Stimulated activated CD4-positive, alpha-beta T cell treated with anti-CD3 and anti-CD28 coated beads, Interleukin-15, amount 100 ng/mL, for 24 hours (primary cell): ENCODE results near the gene COL1A1.

Source experiments
- DNase-seq: peaks from one replicate; pipeline ENCODE4 v3.0.0-alpha.2; 2020

Gene COL1A1

GRCh38 chr17:50201276-50201854, at the start of gene COL1A1:
TSS of gene COL1A1 (minus strand) at chr17:50201631. CDS start at chr17:50201513, 118 bp downstream.
- DNase-seq: no peak

DNA sequence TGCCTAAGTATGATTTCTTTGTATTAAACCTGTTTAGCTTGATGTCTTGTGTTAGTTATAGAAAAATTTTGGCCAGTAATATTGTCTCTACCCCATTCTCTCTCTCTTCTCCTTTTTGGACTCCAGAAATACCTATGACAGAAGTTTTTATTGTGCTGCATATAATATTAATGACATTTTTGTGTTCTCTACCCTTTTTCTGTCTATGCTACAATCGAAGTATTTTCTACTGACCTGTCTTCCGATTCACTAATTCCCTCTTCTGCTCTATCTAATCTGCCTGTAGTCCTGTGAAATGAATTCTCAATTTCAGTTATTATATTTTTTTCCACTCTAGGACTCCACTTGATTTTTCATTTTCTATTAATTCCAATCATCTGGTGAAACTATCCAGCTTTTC, 46.8 kb upstream of the COL1A1 start:
- DNase-seq: no peak

GRCh38 chr17:50244771-50245170, 43.3 kb upstream of the COL1A1 start:
- no peak for DNase-seq

GRCh38 chr17:50241431-50241830, 40.0 kb upstream of the COL1A1 start:
- DNase-seq: no peak

- no peak for DNase-seq
These were observed 39.4 kb upstream of the COL1A1 start for GRCh38 chr17:50240851-50241250.

DNA sequence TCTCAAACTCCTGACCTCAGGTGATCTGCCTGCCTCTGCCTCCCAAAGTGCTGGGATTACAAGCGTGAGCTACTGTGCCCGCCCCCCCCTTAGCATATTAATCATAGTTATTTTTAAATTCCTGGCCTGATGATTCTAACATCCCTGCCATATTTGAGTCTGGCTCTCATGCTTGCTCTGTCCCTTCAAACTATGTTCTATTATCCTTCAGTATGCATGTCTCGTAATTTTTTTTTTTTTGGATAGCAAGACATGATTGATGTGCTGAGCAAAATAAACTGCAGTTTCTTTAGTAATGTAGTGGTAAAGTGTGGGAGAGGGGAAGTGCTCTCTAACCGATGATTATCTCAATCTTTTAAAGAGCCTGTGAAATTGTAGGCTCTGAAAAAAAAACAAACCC, 38.5 kb upstream of the COL1A1 start:
- DNase-seq: no peak

DNA sequence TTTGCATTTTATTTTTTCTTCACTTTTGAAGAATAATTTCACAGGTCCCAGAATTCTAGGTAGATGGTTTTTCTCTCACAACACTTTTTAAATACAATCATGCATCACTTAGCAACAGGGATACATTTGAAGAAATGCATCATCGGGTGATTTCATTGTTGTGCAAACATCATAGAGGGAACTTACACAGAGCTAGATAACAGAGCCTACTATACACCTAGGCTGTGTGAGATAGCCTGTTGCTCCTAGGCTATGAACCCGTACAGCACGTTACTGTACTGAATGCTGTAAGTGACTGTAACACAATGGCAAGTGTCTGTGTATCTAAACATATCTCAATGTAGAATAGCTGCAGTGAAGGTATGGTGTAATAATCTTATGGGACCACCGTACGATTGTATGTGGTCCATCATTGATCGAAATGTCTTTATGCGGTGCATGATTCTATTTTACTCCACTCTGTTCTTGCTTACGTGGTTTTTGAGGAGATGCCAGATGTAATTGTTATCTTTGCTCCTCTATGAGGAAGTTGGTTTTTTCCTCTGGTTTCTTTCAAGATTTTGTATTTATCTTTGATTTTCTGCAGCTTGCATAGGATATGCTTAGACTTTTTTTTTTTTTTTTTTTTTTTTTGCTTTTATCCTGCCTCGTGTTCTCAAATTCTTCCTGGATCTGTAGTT, 37.3 kb upstream of the COL1A1 start:
- no peak for DNase-seq

- no peak for DNase-seq
These were observed 36.5 kb upstream of the COL1A1 start for GRCh38 chr17:50237901-50238300.

DNA sequence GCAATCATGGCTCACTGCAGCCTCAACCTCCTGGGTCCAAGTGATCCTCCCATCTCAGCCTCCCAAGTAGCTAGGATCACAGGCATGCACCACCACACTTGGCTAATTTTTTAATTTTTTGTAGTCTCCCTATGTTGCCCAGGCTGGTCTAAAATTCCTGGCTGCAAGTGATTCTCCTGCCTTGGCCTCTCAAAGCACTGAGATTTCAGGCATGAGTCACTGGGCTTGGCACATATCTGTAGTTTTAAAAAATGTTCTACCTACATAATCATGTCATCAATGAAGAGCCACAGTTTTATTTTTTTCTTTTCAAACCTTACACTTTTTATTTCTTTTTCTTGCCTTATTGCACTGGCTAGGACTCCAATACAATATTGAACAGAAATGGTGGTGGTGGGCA, 33.1 kb upstream of the COL1A1 start:
- DNase-seq: no peak

DNA sequence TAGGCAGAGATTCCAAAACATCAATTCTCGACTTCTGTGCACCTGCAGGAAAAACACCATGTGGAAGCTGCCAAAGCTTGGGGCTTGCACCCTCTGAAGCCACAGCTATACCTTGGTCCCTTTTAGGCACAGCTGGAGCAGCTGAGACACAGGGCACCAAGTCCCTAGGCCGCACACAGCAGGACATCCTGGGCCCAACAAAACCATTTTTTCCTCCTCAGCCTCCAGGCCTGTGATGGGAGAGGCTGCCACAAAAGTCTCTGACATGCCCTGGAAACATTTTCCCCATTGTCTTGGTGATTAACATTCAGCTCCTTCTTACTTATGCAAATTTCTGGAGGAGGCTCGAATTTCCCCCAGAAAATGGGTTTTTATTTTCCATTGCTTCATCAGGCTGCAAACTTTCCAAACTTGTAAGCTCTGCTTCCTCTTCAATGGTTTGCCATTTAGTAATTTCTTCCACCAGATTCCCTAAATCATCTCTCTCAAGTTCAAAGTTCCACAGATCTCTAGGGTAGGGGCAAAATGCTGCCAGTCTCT, 24.3 kb upstream of the COL1A1 start:
- DNase-seq: no peak

DNA sequence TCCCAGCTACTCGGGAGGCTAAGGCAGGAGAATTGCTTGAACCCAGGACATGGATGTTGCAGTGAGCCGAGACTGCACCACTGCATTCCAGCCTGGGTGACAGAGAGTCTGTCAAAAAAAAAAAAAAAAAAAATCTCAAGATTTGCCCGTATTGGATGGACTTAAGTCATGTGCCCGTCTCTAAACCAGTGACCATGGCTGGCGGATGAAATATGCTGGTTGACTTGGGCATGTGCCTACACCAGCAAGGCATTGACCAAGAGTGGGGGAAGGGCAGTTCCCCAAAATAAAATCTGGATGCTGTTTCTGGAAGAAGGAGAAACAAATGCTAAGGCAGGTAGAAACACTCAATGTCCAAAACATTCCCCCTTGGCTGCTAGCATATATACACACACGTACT, 21.5 kb upstream of the COL1A1 start:
- DNase-seq: no peak

GRCh38 chr17:50221864-50222545, 20.6 kb upstream of the COL1A1 start:
- no peak for DNase-seq

- DNase-seq: no peak
These were observed 19.9 kb upstream of the COL1A1 start for GRCh38 chr17:50221266-50221863.

DNA sequence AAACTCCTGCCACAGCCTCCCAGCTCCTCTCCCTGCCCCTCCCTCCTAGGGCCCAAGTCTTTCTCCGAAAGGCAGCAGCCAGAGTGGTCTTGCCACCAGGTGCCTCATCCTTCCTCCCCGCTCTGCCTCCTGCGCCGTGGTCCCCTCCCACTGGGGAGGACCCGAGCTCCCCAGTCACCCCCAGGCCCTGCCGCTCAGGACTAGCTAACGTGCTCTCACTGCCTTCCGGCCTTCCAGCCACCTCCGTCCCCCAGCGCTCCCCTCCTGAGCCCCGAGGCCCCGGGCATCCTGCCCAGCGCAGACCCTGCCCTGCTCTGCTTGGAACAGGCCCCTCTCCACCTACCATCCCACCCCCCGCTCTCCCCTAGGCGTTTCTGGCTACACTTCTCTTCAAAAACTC, 19.4 kb upstream of the COL1A1 start:
- no peak for DNase-seq

DNA sequence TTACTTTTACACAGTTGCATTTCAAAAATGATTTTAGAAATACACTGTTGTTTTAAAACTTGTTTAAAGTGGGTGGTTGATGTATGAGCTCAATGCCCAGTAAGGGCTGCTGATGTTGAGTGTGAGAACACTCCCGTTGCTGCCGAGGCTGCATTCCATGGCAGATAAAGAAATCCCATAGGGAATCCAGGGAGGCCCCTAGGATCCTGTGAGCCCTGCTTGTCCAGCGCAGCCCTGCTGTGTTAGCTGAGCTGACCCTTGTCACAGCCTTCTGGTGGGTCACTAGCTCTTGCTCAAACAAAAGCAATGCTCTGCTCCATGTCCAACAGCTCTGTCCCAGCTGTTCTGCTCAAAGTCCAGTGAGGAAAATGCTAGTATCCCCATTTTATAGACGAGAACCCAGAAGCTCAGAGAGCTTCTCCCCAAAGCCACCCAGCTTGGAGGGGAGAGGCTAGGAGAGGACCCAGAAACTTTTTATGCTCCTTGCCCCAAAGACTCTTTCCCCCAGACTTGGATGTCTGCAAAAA, 18.6 kb upstream of the COL1A1 start:
- no peak for DNase-seq

GRCh38 chr17:50219342-50219741, 17.9 kb upstream of the COL1A1 start:
- DNase-seq: no peak

DNA sequence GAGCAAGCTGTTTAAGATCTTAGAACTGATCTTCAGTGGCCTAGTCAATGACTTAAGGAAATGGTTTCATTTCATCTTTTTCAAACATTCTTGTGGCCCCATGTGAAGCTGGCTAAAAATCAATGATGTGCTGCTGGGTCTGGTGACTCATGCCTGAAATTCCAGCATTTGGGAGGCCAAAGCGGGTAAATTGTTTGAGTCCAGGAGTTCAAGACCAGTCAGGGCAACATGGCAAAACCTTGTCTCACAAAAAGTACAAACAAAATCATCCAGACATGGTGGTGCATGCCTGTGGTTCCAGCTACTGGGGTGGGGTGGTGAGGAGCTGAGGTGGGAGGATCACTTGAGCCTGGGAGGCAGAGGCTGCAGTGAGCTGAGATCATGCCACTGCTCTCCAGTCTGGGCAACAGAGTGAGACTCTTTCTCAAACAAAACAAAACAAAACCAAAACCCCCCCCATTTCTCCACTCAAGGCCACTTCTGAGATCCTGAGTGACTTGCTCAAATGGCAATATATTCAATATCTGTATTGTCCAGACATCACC, 17.4 kb upstream of the COL1A1 start:
- DNase-seq: no peak

- no peak for DNase-seq
These were observed 16.8 kb upstream of the COL1A1 start for GRCh38 chr17:50218071-50218759.

GRCh38 chr17:50217591-50217990, 16.2 kb upstream of the COL1A1 start:
- no peak for DNase-seq

DNA sequence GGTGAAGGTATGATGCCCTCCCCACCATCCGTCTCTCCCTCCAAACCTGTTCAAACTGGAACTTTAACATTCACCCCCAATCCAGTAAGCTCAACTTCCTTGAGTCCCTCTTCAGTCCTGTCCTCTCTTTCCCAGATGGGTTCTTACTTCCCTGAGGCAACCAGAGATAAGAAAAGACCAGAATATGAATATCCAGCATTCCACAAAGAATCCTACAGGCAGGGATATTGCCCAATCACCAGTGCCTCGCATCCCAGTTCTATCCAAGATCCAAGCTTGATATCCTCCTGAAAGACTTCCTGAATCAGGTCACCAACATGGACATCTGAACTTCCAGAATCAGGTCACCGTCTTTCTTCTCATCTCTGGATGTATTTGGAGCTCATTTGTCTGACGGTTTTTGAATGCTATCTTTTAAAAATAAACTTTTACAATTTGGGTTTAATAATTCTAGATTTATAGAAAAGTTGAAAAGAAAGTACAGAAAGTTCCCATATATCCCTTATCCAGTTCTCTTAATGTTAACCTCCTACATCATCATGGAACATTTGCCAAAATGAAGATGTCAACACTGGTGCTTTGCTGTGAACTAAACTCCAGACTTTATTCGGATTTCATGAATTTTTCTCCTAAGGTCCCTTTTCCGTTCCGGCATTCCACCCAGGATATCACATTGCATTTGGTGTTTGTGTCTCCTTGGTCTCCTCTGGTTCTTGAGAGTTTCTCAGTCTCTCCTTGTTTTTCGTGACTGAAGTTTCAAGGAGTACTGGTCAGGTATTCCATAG, 13.7 kb upstream of the COL1A1 start:
- DNase-seq: no peak
